ENCODE data around the gene NR5A1.

NR5A1 gene

DNA sequence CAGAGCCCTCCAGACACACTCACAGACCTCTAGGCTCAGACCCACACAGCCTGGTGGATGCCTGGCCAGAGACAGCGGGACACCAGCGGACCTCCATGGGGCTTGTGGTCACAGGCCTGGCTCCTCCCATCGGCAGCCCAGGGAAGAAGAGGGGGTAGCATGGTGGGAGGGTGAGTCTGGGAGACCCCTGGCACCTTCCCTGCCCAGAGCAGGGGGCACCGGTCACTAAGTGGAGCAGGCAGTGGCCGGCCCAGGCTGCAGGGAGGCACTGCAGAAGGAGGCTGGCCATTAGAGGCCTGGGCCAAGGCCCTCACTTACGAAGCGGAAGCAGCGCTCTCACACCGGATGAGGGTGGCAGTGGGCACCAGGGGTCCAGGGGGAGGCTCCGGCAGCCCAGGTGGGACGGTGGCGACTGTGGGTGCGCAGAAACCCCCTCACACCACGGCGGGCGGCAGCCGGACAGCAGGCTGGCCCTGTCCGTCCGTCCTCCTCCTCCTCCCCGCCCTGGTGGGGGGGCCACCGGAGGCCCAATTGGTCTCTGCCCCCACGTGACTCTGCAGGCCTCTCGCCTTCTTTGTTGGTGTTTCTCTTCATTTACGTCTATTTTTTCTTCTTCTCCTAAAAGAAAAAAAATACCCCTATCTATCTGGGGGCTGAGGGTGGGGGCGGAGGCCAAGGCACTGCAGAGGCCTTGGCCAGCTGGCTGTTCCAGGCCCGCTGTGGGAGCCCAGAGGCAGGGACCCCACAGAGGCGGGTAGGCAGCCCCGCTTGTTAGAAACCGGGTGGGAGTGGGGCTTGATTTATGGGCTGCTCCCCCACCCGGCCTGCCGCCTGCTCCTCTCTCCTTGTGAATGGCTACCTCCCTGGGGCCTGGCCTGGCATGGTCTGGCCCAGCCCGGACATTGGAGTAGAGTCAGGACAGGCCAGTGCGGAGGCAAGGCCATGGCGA is at the start of gene NR5A1:
Gene NR5A1, minus strand, starts transcription at position 469 of the 949 bp plus-strand sequence. CDS start 4,004 bp downstream, outside the sequence.
- H3K4me3 ChIP-seq (ENCODE audit: low read depth, low read length) = no peak within 1 kb of the TSS
- no peaks in the 10 kb centered on the region for H3K36me3 ChIP-seq (ENCODE audit: control insufficient read depth in 2 of 2, insufficient read depth in 1 of 2, low read length in 2 of 2)
- no peaks in the 10 kb centered on the region for H3K4me1 ChIP-seq (ENCODE audit: control insufficient read depth, insufficient read depth, low read length)
- CTCF ChIA-PET = interaction anchor here (0.7 kb wide), 1 partner anchor 648 kb away, joined by 3 read pairs; no protein-coding TSS in a partner anchor
- no peak within 1 kb of the TSS for H3K27ac ChIP-seq (ENCODE audit: extremely low read depth, low read depth, low read length)
- TF ChIP-seq ZSCAN16 (tag by site-specific recombination; IDR thresholded peaks at IDR 0.05) (no peak), ZNF623 (tag by site-specific recombination; IDR thresholded peaks at IDR 0.05) (no peak), KLF16 (tag by site-specific recombination; IDR thresholded peaks at IDR 0.05) (no peak), OVOL3 (tag by site-specific recombination; IDR thresholded peaks at IDR 0.05) (no peak), GLI2 (tag by site-specific recombination; IDR thresholded peaks at IDR 0.05; ENCODE audit: borderline replicate concordance, low read depth) (no peak), ZFHX2 (tag by site-specific recombination; conservative IDR thresholded peaks at IDR 0.05) (0 out of 2 replicates have a peak, but pooled peaks have one; percentile 31), ZNF138 (tag by site-specific recombination; IDR thresholded peaks at IDR 0.05; ENCODE audit: borderline replicate concordance) (no peak)
- no peaks in the 10 kb centered on the region for H3K9me3 ChIP-seq (ENCODE audit: control insufficient read depth, insufficient read depth, low read depth, low read length)
- POLR2A ChIA-PET = no interaction called here

DNA sequence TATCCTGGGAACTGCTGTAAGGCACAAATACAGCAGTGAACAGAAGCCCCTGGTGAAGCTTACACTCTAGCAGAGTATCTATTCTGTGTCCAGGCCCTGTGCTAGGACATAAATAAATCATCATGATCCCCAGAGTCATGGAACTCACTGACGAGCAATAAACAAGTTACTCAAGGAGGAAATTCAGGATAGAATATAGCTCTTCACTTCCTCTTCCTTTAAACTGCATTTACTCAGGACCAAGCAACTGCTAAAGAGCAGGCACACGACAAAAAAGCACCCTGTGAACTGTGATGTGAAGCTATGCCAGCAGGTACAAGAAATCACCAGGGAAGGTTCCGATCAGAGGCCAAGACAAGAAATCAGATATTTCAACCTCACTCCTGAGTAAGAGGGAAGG is 47.8 kb upstream of the NR5A1 start:
- H3K4me1 ChIP-seq (ENCODE audit: control insufficient read depth, insufficient read depth, low read length) = no peaks in the 10 kb centered on the region
- H3K36me3 ChIP-seq (ENCODE audit: control insufficient read depth in 2 of 2, insufficient read depth in 1 of 2, low read length in 2 of 2) = peaks cover 0 to 7% of the 10 kb centered on the region in 2 experiments; a peak in 1 of 3 replicates
- H3K9me3 ChIP-seq (ENCODE audit: control insufficient read depth, insufficient read depth, low read depth, low read length) = no peaks in the 10 kb centered on the region
- no peak for TF ChIP-seq ZNF133 (tag by site-specific recombination; IDR thresholded peaks at IDR 0.05)
- no peak for TF ChIP-seq ZNF239 (tag by site-specific recombination; IDR thresholded peaks at IDR 0.05)
- TF ChIP-seq SCRT1 (tag by site-specific recombination; IDR thresholded peaks at IDR 0.05; ENCODE audit: borderline replicate concordance) = no peak
- no peak for TF ChIP-seq ZNF24 (tag by site-specific recombination; IDR thresholded peaks at IDR 0.05)
- H3K27ac ChIP-seq (ENCODE audit: extremely low read depth, low read depth, low read length) = no peak overlapping the region
- H3K4me3 ChIP-seq (ENCODE audit: low read depth, low read length) = no peak overlapping the region
- POLR2A ChIA-PET = no interaction called here
- CTCF ChIA-PET = interaction anchor here (0.5 to 1.3 kb wide), 5 partner anchors 45 to 157 kb away, joined by 3 to 9 read pairs (median 4); no protein-coding TSS in a partner anchor

DNA sequence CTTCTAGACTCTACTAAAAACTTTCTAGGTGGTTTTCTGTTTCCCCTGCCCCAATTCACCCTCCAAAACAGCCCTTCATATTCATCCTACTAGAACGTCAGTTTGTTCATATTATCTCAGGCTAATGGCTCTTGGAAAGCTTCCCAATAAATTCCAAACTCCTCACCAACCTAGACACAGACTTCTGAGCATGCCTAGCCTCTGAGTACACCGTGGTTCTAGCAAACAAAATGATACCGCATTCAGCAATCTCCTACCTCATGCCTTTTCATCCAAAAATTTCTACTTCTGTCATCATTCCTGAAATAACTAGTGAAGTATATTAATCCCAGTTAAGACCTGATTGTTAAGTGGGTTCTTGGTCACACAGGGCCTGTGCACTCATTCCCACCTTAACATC is 46.5 kb upstream of the NR5A1 start:
- TF ChIP-seq ZNF837 (tag by site-specific recombination; IDR thresholded peaks at IDR 0.05) = no peak
- no peak for TF ChIP-seq ZSCAN16 (tag by site-specific recombination; IDR thresholded peaks at IDR 0.05)
- Histone ChIP-seq H3K4me1 (ENCODE audit: control insufficient read depth, insufficient read depth, low read length) (no peaks in the 10 kb centered on the region), H3K4me3 (ENCODE audit: low read depth, low read length) (no peak overlapping the region), H3K9me3 (ENCODE audit: control insufficient read depth, insufficient read depth, low read depth, low read length) (no peaks in the 10 kb centered on the region), H3K27ac (ENCODE audit: extremely low read depth, low read depth, low read length) (no peak overlapping the region), H3K36me3 (ENCODE audit: control insufficient read depth in 2 of 2, insufficient read depth in 1 of 2, low read length in 2 of 2) (peaks cover 0 to 7% of the 10 kb centered on the region in 2 experiments; a peak in 1 of 3 replicates)
- POLR2A ChIA-PET = no interaction called here
- CTCF ChIA-PET = interaction anchor here (0.6 to 7.3 kb wide), 9 partner anchors 9 to 205 kb away, joined by 3 to 71 read pairs (median 21); no protein-coding TSS in a partner anchor

DNA sequence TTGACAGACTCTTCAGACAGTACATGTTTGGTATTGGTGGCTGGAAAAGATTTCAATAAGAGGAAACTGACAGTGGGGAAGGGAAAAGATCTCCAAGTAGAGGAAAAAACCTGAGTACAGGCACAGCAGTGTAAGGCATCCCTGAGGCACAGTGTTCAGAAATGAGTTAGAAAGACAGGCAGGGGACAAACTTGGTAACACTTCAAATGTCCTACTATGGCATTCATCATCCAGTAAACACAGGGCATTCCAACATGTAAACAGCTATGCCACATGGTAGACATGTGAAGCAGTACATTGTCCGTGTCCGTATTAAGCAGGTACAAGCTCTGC is 45.0 kb upstream of the NR5A1 start:
- POLR2A ChIA-PET = interaction anchor here (1.1 kb wide), 1 partner anchor 25 kb away, joined by 3 read pairs; no protein-coding TSS in a partner anchor
- TF ChIP-seq FEZF1 (tag by site-specific recombination; IDR thresholded peaks at IDR 0.05) (no peak), ZNF76 (tag by site-specific recombination; IDR thresholded peaks at IDR 0.05; ENCODE audit: borderline replicate concordance, low read depth) (no peak), HOXC10 (CRISPR knock-in tag; IDR thresholded peaks at IDR 0.05) (no peak), ZSCAN30 (tag by site-specific recombination; IDR thresholded peaks at IDR 0.05) (no peak), ZBTB7A (tag by site-specific recombination; IDR thresholded peaks at IDR 0.05; ENCODE audit: low read depth) (no peak), MEIS1 (CRISPR knock-in tag; IDR thresholded peaks at IDR 0.05; ENCODE audit: borderline replicate concordance) (no peak)
- TF ChIP-seq, protein P1, sequence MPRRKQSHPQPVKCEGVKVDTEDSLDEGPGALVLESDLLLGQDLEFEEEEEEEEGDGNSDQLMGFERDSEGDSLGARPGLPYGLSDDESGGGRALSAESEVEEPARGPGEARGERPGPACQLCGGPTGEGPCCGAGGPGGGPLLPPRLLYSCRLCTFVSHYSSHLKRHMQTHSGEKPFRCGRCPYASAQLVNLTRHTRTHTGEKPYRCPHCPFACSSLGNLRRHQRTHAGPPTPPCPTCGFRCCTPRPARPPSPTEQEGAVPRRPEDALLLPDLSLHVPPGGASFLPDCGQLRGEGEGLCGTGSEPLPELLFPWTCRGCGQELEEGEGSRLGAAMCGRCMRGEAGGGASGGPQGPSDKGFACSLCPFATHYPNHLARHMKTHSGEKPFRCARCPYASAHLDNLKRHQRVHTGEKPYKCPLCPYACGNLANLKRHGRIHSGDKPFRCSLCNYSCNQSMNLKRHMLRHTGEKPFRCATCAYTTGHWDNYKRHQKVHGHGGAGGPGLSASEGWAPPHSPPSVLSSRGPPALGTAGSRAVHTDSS (tag by site-specific recombination; IDR thresholded peaks at IDR 0.05) = no peak

More for the DNA sequence above, 45.0 kb upstream of the NR5A1 start:
- no peaks in the 10 kb centered on the region for H3K4me1 ChIP-seq (ENCODE audit: control insufficient read depth, insufficient read depth, low read length)
- H3K4me3 ChIP-seq (ENCODE audit: low read depth, low read length) = no peak overlapping the region
- CTCF ChIA-PET = interaction anchor here (0.6 to 7.3 kb wide), 47 partner anchors 9 to 1625 kb away, joined by 3 to 71 read pairs (median 5); no protein-coding TSS in a partner anchor
- H3K9me3 ChIP-seq (ENCODE audit: control insufficient read depth, insufficient read depth, low read depth, low read length) = no peaks in the 10 kb centered on the region
- H3K36me3 ChIP-seq (ENCODE audit: control insufficient read depth in 2 of 2, insufficient read depth in 1 of 2, low read length in 2 of 2) = peaks cover 0 to 7% of the 10 kb centered on the region in 2 experiments; a peak in 1 of 3 replicates
- H3K27ac ChIP-seq (ENCODE audit: extremely low read depth, low read depth, low read length) = no peak overlapping the region
